ENCODE data around the gene CYP26B1. TPM values are rescaled to one million over a fixed set of nuclear protein-coding genes. Genes with fewer than 3 reads are reported as not detected.

The CYP26B1 gene
- total RNA-seq, 1 experiment from 2014 or later, result 1.3 TPM

DNA sequence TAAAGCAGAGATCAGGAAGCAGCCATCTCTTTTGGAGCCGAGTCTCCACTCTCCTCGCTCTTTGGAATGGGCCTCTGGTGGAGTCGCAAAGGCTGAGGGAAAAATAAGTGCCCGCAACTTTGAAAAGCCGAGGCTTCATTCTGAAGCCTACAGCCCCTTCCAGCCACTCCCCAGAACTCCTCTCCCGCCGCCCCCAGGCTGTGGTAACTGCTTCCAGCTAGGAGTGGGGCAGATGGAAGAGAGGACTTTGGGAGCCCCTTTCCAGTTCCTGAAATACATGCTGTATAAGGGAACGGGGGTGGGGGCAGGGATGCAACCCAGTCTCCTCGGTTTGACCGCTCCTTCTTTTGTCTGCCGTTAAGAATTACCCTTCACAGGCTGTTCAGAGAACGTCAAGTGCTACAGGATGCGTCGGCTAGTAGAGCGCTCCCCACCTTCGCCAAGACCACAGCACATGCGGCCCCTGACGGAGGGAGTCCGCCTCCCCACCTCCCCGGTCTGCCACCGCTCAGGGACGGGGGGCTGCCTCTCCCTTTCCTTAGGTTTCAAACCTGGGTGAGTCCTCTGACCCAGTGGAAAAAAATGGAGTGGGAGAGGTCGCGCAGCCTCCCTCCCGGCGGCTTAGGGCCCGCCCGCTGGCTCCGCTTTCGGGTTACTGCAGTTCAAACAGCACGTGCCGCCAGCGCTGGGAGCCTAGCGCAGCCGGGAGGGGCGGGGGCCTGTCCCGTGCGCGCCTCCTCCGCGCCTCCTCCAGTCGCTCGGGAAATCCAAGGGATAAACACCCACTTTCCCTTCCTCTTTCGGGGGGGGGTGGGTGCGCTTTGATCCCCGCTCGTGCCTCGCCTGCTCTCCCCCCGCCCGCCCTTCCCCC lies 4.9 kb downstream of the CYP26B1 start:
- Histone ChIP-seq H3K4me2 (no peak overlapping the region), H3K9me2 (ENCODE audit: insufficient read depth) (no peaks in the 10 kb centered on the region), H3K27me3 (ENCODE audit: insufficient read depth, low read depth) (no peaks in the 10 kb centered on the region), H2AFZ (no peak overlapping the region), H3K79me2 (ENCODE audit: low read depth) (no peaks in the 10 kb centered on the region), H3F3A (ENCODE audit: insufficient read depth, low read depth) (peaks cover 30% of the 10 kb centered on the region), H3K9me3 (ENCODE audit: insufficient read depth, low read depth) (no peaks in the 10 kb centered on the region), H3K4me1 (replicated peaks; ENCODE audit: insufficient read depth) (peaks cover 42% of the 10 kb centered on the region), H4K20me1 (ENCODE audit: insufficient read depth) (no peaks in the 10 kb centered on the region; the same call in 1 of the 2 replicates), H3K27ac (no peak overlapping the region), H3K36me3 (ENCODE audit: low read depth) (no peaks in the 10 kb centered on the region), H3K4me3 (no peak overlapping the region)
- ChIA-PET CTCF (interaction anchor here (0.6 kb wide), 1 partner anchor 921 kb away, joined by 14 read pairs; no protein-coding TSS in a partner anchor), POLR2A (ENCODE audit: unreplicated experiment) (no interaction called here)
- intact Hi-C loops (cut with micrococcal nuclease; ENCODE audit: unreplicated experiment), result no loop called here
- DNase-seq, result peak in 1 of 2 experiments; percentile 24
- TF ChIP-seq, protein P1, sequence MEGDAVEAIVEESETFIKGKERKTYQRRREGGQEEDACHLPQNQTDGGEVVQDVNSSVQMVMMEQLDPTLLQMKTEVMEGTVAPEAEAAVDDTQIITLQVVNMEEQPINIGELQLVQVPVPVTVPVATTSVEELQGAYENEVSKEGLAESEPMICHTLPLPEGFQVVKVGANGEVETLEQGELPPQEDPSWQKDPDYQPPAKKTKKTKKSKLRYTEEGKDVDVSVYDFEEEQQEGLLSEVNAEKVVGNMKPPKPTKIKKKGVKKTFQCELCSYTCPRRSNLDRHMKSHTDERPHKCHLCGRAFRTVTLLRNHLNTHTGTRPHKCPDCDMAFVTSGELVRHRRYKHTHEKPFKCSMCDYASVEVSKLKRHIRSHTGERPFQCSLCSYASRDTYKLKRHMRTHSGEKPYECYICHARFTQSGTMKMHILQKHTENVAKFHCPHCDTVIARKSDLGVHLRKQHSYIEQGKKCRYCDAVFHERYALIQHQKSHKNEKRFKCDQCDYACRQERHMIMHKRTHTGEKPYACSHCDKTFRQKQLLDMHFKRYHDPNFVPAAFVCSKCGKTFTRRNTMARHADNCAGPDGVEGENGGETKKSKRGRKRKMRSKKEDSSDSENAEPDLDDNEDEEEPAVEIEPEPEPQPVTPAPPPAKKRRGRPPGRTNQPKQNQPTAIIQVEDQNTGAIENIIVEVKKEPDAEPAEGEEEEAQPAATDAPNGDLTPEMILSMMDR (conservative IDR thresholded peaks at IDR 0.05), result no peak
- no TSS peak for BruUV-seq (replicated peaks)

- Histone ChIP-seq H3K36me3 (ENCODE audit: low read depth) (no peaks in the 10 kb centered on the region), H3K9me3 (ENCODE audit: insufficient read depth, low read depth) (no peaks in the 10 kb centered on the region), H3K4me1 (replicated peaks; ENCODE audit: insufficient read depth) (peaks cover 46% of the 10 kb centered on the region), H3K4me2 (no peak overlapping the region), H4K20me1 (ENCODE audit: insufficient read depth) (no peaks in the 10 kb centered on the region; the same call in 1 of the 2 replicates), H3K79me2 (ENCODE audit: low read depth) (no peaks in the 10 kb centered on the region), H2AFZ (no peak overlapping the region), H3K4me3 (no peak overlapping the region), H3K27me3 (ENCODE audit: insufficient read depth, low read depth) (no peaks in the 10 kb centered on the region), H3K27ac (no peak overlapping the region), H3F3A (ENCODE audit: insufficient read depth, low read depth) (peaks cover 33% of the 10 kb centered on the region), H3K9me2 (ENCODE audit: insufficient read depth) (no peaks in the 10 kb centered on the region)
- POLR2A ChIA-PET (ENCODE audit: unreplicated experiment), result no interaction called here
- no peak for TF ChIP-seq EZH2 (IDR thresholded peaks at IDR 0.05; ENCODE audit: low read depth)
- TF ChIP-seq, protein P1 (conservative IDR thresholded peaks at IDR 0.05), result no peak
- no TSS peak for BruUV-seq (replicated peaks)
- DNase-seq, result no peak
- intact Hi-C loops (cut with micrococcal nuclease; ENCODE audit: unreplicated experiment), result no loop called here
- CTCF ChIA-PET, result no interaction called here
Observed at GRCh38 chr2:72141881-72142451, 5.7 kb downstream of the CYP26B1 start.

- Histone ChIP-seq H3K9me3 (ENCODE audit: insufficient read depth, low read depth) (no peaks in the 10 kb centered on the region), H3K9me2 (ENCODE audit: insufficient read depth) (no peaks in the 10 kb centered on the region), H3K79me2 (ENCODE audit: low read depth) (no peaks in the 10 kb centered on the region), H3K4me2 (no peak overlapping the region), H3K4me1 (replicated peaks; ENCODE audit: insufficient read depth) (peaks cover 38% of the 10 kb centered on the region), H3K27me3 (ENCODE audit: insufficient read depth, low read depth) (no peaks in the 10 kb centered on the region), H4K20me1 (ENCODE audit: insufficient read depth) (no peaks in the 10 kb centered on the region; the same call in 1 of the 2 replicates), H3K4me3 (no peak overlapping the region), H3K36me3 (ENCODE audit: low read depth) (no peaks in the 10 kb centered on the region), H3F3A (ENCODE audit: insufficient read depth, low read depth) (peaks cover 33% of the 10 kb centered on the region), H2AFZ (no peak overlapping the region), H3K27ac (no peak overlapping the region)
- no peak for TF ChIP-seq EZH2 (IDR thresholded peaks at IDR 0.05; ENCODE audit: low read depth)
- TF ChIP-seq, protein P1 (conservative IDR thresholded peaks at IDR 0.05), result no peak
- ChIA-PET POLR2A (ENCODE audit: unreplicated experiment) (no interaction called here), CTCF (no interaction called here)
- intact Hi-C loops (cut with micrococcal nuclease; ENCODE audit: unreplicated experiment), result no loop called here
- DNase-seq, result no peak
- no TSS peak for BruUV-seq (replicated peaks)
Observed at GRCh38 chr2:72141032-72141645, 6.5 kb downstream of the CYP26B1 start.
